HEK293 (cell line): ENCODE data around the gene DNAJB4.

Experiments used
- CTCF ChIA-PET: fragments of 350-600 bp; formaldehyde crosslinking; extraction: SDS; loops from one replicate; lab custom pipeline; 2021; ENCODE audit warnings: antibody characterized with exemption; lab: Yijun Ruan, JAX
- POLR2A ChIA-PET: fragments of 300-600 bp; formaldehyde crosslinking; extraction: SDS; loops from one replicate; lab custom pipeline; 2020; ENCODE audit warnings: antibody characterized with exemption, inconsistent platforms; lab: Yijun Ruan, JAX
- H3K27ac ChIP-seq: fragments of 200-500 bp; sonication (Bioruptor generic); 2 replicates; pipeline ENCODE4 v1.5.1; 2014; ENCODE audit warnings: low read depth, low read length, control low read depth, inconsistent platforms; ENCODE audit errors: extremely low read depth
- H3K36me3 ChIP-seq, 2 experiments: fragments of 200-500 bp in 1 of 2; sonication (Bioruptor generic) in 1 of 2; 1 replicate in 1 of 2; 2 replicates in 1 of 2; pipeline ENCODE4 v1.5.1; 2014 to 2017; ENCODE audit warnings: inconsistent platforms in 2 of 2, low read length in 2 of 2; ENCODE audit not compliant: control insufficient read depth in 2 of 2, insufficient read depth in 1 of 2
- H3K4me1 ChIP-seq: fragments of 200-500 bp; sonication (Bioruptor generic); 2 replicates; pipeline ENCODE4 v1.5.1; 2014; ENCODE audit warnings: mild to moderate bottlenecking, low read length, inconsistent platforms; ENCODE audit not compliant: control insufficient read depth, insufficient read depth
- H3K4me3 ChIP-seq: 2 replicates; pipeline ENCODE4 v1.5.1; 2011; ENCODE audit warnings: low read depth, mild to moderate bottlenecking, control low read depth, low read length, moderate library complexity
- H3K9me3 ChIP-seq: fragments of 200-500 bp; sonication (Bioruptor generic); 2 replicates; pipeline ENCODE4 v1.5.1; 2014; ENCODE audit warnings: low read depth, low read length, inconsistent platforms; ENCODE audit not compliant: control insufficient read depth, insufficient read depth
- BCL11B ChIP-seq: fragments of 450-650 bp; formaldehyde crosslinking; IDR thresholded peaks from 2 replicates; pipeline ENCODE4 v1.5.1; 2016; ENCODE audit warnings: low read depth, missing biosample characterization, missing genetic modification characterization
- GLI2 ChIP-seq: fragments of 450-650 bp; formaldehyde crosslinking; IDR thresholded peaks from 2 replicates; pipeline ENCODE4; 2017; ENCODE audit warnings: missing biosample characterization, missing genetic modification characterization, low read depth, borderline replicate concordance
- KLF1 ChIP-seq: fragments of 450-650 bp; formaldehyde crosslinking; IDR thresholded peaks from 2 replicates; pipeline ENCODE4 v1.5.1; 2016; ENCODE audit warnings: missing biosample characterization, missing genetic modification characterization
- MEIS1 ChIP-seq: sonication (generic); formaldehyde crosslinking; IDR thresholded peaks from 2 replicates; pipeline ENCODE4 v1.8.1; 2022; ENCODE audit warnings: missing genetic modification reagents, mild to moderate bottlenecking, borderline replicate concordance
- OSR2 ChIP-seq: fragments of 450-650 bp; formaldehyde crosslinking; IDR thresholded peaks from 2 replicates; pipeline ENCODE4 v1.5.1; 2016; ENCODE audit warnings: missing biosample characterization, missing genetic modification characterization
- YY2 ChIP-seq: fragments of 450-650 bp; formaldehyde crosslinking; IDR thresholded peaks from 2 replicates; pipeline ENCODE4 v1.5.1; 2016; ENCODE audit warnings: missing biosample characterization, missing genetic modification characterization
- ZFP41 ChIP-seq: fragments of 450-650 bp; formaldehyde crosslinking; IDR thresholded peaks from 2 replicates; pipeline ENCODE4 v1.5.1; 2016; ENCODE audit warnings: missing biosample characterization, missing genetic modification characterization, borderline replicate concordance
- ZNF132 ChIP-seq: fragments of 450-650 bp; formaldehyde crosslinking; IDR thresholded peaks from 2 replicates; pipeline ENCODE4 v1.5.1; 2017; ENCODE audit warnings: missing biosample characterization, missing genetic modification characterization, borderline replicate concordance
- ZNF366 ChIP-seq: fragments of 450-650 bp; formaldehyde crosslinking; conservative IDR thresholded peaks from 2 replicates; pipeline ENCODE4 v1.5.1; 2016; ENCODE audit warnings: missing biosample characterization, missing genetic modification characterization
- ZNF514 ChIP-seq: fragments of 450-650 bp; formaldehyde crosslinking; IDR thresholded peaks from 2 replicates; pipeline ENCODE4 v1.5.1; 2016; ENCODE audit warnings: missing biosample characterization, missing genetic modification characterization
- ZNF660 ChIP-seq: fragments of 450-650 bp; IDR thresholded peaks from 2 replicates; pipeline ENCODE4 v1.5.1; 2018; ENCODE audit warnings: missing biosample characterization, mild to moderate bottlenecking, missing genetic modification characterization
- ZNF677 ChIP-seq: fragments of 450-650 bp; IDR thresholded peaks from 2 replicates; pipeline ENCODE4 v1.5.0; 2018; ENCODE audit warnings: missing biosample characterization, mild to moderate bottlenecking, missing genetic modification characterization, moderate library complexity
- ZNF837 ChIP-seq: fragments of 450-650 bp; formaldehyde crosslinking; IDR thresholded peaks from 2 replicates; pipeline ENCODE4 v1.5.1; 2016; ENCODE audit warnings: missing biosample characterization, missing genetic modification characterization
- TF ChIP-seq, protein P1 (sequence below): fragments of 450-650 bp; formaldehyde crosslinking; IDR thresholded peaks from 2 replicates; pipeline ENCODE4 v1.5.1; 2016; ENCODE audit warnings: missing biosample characterization, missing genetic modification characterization, borderline replicate concordance
- TF ChIP-seq, protein P2 (sequence below): fragments of 450-650 bp; formaldehyde crosslinking; IDR thresholded peaks from 2 replicates; pipeline ENCODE4 v1.5.1; 2016; ENCODE audit warnings: missing biosample characterization, missing genetic modification characterization
- TF ChIP-seq, protein P3 (sequence below): fragments of 450-650 bp; formaldehyde crosslinking; IDR thresholded peaks from 2 replicates; pipeline ENCODE4 v1.5.1; 2016; ENCODE audit warnings: missing biosample characterization, missing genetic modification characterization, low read depth
- TF ChIP-seq, protein P4 (sequence below): fragments of 450-650 bp; formaldehyde crosslinking; IDR thresholded peaks from 2 replicates; pipeline ENCODE4 v1.5.1; 2016; ENCODE audit warnings: missing biosample characterization, missing genetic modification characterization

DNAJB4 gene

DNA sequence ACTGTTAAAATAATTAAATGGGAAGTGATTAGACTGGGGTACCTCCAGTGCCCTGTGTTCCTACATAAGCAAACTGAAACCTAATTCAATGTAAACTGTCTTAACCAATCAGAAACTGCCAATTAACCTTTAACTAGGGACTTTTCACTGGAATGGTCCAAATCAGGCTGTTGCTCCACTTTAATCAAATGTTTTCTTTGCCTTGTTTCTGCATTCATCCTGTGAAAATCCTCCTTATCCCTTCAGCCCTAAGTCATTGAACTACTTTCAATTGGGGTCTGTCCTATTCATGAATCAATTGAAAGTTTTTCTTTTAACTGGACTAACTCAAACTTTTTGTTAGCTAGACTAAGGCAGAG is 20.8 kb upstream of the DNAJB4 start (continued):
- TF ChIP-seq ZNF132 (tag by site-specific recombination) (no peak), ZNF677 (tag by site-specific recombination) (no peak), BCL11B (tag by site-specific recombination) (no peak), GLI2 (no peak), ZNF514 (no peak)
- TF ChIP-seq, protein P1, sequence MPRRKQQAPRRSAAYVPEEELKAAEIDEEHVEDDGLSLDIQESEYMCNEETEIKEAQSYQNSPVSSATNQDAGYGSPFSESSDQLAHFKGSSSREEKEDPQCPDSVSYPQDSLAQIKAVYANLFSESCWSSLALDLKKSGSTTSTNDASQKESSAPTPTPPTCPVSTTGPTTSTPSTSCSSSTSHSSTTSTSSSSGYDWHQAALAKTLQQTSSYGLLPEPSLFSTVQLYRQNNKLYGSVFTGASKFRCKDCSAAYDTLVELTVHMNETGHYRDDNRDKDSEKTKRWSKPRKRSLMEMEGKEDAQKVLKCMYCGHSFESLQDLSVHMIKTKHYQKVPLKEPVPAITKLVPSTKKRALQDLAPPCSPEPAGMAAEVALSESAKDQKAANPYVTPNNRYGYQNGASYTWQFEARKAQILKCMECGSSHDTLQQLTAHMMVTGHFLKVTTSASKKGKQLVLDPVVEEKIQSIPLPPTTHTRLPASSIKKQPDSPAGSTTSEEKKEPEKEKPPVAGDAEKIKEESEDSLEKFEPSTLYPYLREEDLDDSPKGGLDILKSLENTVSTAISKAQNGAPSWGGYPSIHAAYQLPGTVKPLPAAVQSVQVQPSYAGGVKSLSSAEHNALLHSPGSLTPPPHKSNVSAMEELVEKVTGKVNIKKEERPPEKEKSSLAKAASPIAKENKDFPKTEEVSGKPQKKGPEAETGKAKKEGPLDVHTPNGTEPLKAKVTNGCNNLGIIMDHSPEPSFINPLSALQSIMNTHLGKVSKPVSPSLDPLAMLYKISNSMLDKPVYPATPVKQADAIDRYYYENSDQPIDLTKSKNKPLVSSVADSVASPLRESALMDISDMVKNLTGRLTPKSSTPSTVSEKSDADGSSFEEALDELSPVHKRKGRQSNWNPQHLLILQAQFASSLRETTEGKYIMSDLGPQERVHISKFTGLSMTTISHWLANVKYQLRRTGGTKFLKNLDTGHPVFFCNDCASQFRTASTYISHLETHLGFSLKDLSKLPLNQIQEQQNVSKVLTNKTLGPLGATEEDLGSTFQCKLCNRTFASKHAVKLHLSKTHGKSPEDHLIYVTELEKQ, result no peak

DNA sequence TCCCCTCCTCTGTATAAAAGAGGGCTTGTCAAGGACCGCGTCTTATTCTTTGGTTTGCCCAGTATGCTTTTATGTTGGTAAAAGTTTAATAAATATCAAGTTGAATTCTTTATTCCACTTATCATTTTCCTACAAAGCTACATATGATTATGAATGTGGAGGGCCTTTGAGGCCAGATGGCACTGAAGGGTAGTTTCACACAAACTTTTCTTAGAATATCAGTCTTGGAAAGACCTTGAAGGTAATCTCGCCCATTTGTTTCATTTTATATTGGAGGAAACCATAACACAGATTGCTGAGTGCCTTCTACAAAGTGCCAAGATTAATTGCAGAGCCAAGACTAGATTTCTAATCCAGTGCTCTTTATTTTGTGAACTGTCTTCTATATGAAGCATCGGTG is 20.1 kb upstream of the DNAJB4 start:
- CTCF ChIA-PET, result no interaction called here
- TF ChIP-seq, protein P2, sequence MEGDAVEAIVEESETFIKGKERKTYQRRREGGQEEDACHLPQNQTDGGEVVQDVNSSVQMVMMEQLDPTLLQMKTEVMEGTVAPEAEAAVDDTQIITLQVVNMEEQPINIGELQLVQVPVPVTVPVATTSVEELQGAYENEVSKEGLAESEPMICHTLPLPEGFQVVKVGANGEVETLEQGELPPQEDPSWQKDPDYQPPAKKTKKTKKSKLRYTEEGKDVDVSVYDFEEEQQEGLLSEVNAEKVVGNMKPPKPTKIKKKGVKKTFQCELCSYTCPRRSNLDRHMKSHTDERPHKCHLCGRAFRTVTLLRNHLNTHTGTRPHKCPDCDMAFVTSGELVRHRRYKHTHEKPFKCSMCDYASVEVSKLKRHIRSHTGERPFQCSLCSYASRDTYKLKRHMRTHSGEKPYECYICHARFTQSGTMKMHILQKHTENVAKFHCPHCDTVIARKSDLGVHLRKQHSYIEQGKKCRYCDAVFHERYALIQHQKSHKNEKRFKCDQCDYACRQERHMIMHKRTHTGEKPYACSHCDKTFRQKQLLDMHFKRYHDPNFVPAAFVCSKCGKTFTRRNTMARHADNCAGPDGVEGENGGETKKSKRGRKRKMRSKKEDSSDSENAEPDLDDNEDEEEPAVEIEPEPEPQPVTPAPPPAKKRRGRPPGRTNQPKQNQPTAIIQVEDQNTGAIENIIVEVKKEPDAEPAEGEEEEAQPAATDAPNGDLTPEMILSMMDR (tag by site-specific recombination), result no peak
- TF ChIP-seq YY2 (tag by site-specific recombination), result no peak
- no peak for TF ChIP-seq KLF1 (tag by site-specific recombination)
- TF ChIP-seq, all 188 proteins: peak for 0
- Histone ChIP-seq H3K27ac (no peak overlapping the region), H3K4me3 (no peak overlapping the region), H3K36me3 (peaks cover 0 to 13% of the 10 kb centered on the region in 2 experiments; a peak in 2 of 3 replicates), H3K9me3 (no peaks in the 10 kb centered on the region), H3K4me1 (no peaks in the 10 kb centered on the region; the same call in 1 of the 2 replicates)
- POLR2A ChIA-PET, result no interaction called here

DNA sequence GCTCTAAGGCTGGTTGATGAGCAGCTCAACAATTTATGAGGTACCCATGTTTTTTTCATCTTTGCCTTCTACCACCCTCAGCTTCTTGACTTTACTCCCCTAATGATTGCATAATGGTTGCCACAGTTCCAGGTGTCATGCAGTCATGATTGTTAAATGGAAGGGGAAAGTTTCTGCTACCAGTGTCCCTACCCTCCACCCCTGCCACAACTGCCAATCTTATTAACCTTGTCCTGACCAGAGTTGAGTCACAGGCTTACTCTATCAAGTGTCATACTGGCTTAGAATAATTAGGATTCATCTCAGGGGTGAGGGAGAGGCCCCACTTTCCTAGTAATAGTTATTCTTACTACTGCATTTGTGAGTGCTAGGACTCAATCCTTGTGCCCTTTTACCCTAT is 17.9 kb upstream of the DNAJB4 start:
- CTCF ChIA-PET, result interaction anchor here (0.7 kb wide), 1 partner anchor 128 kb away, joined by 3 read pairs; no protein-coding TSS in a partner anchor
- POLR2A ChIA-PET, result no interaction called here
- no peak overlapping the region for H3K4me3 ChIP-seq
- H3K4me1 ChIP-seq, result no peaks in the 10 kb centered on the region; the same call in 1 of the 2 replicates
- no peak for TF ChIP-seq OSR2 (tag by site-specific recombination)
- TF ChIP-seq ZNF837 (tag by site-specific recombination), result no peak
- TF ChIP-seq MEIS1 (CRISPR knock-in tag), result no peak
- TF ChIP-seq, protein P3, sequence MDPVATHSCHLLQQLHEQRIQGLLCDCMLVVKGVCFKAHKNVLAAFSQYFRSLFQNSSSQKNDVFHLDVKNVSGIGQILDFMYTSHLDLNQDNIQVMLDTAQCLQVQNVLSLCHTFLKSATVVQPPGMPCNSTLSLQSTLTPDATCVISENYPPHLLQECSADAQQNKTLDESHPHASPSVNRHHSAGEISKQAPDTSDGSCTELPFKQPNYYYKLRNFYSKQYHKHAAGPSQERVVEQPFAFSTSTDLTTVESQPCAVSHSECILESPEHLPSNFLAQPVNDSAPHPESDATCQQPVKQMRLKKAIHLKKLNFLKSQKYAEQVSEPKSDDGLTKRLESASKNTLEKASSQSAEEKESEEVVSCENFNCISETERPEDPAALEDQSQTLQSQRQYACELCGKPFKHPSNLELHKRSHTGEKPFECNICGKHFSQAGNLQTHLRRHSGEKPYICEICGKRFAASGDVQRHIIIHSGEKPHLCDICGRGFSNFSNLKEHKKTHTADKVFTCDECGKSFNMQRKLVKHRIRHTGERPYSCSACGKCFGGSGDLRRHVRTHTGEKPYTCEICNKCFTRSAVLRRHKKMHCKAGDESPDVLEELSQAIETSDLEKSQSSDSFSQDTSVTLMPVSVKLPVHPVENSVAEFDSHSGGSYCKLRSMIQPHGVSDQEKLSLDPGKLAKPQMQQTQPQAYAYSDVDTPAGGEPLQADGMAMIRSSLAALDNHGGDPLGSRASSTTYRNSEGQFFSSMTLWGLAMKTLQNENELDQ (tag by site-specific recombination), result no peak
- TF ChIP-seq ZNF660 (tag by site-specific recombination), result no peak
- TF ChIP-seq ZFP41 (tag by site-specific recombination), result no peak
- no peak for TF ChIP-seq ZNF366 (tag by site-specific recombination)
- TF ChIP-seq GLI2, result no peak
- TF ChIP-seq, protein P4, sequence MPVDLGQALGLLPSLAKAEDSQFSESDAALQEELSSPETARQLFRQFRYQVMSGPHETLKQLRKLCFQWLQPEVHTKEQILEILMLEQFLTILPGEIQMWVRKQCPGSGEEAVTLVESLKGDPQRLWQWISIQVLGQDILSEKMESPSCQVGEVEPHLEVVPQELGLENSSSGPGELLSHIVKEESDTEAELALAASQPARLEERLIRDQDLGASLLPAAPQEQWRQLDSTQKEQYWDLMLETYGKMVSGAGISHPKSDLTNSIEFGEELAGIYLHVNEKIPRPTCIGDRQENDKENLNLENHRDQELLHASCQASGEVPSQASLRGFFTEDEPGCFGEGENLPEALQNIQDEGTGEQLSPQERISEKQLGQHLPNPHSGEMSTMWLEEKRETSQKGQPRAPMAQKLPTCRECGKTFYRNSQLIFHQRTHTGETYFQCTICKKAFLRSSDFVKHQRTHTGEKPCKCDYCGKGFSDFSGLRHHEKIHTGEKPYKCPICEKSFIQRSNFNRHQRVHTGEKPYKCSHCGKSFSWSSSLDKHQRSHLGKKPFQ, result no peak
- no peak overlapping the region for H3K27ac ChIP-seq
- H3K9me3 ChIP-seq, result no peaks in the 10 kb centered on the region
- H3K36me3 ChIP-seq, result peaks cover 0 to 9% of the 10 kb centered on the region in 2 experiments; a peak in 2 of 3 replicates
